Measurements from ENCODE around the gene TMED6. TPM values are rescaled to one million over a fixed set of nuclear protein-coding genes. Genes with fewer than 3 reads are reported as not detected.

TMED6 gene
- total and polyA plus RNA-seq, 8 donors = 1.8 to 60.1 (median 18.7) TPM; not detected in 1

DNA sequence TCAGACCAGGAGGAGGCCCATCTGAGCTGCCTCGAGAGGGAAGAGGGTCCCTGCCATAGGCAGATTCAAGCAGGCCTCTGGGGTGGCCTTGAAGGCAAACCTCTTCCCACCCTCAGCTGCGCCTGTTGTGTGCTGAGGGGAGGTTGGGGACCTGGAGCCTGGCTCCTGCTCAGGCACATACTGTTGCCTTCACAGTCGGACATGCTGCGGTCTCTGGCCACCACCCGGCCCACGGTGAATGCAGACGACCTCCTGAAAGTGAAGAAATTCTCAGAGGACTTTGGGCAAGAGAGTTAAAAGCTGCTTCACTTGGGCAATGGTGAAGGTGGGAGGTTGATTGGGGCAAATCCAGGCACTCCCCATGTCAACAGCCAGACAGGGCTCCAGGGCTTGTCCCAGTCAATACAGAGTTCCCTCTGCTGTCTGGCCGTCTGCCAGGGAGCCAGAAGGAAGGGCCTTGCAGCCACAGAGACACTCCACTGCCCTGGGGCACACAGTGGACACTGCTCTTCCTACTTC lies 27.5 kb downstream of the TMED6 start:
- Histone ChIP-seq H3K9me3 (no peaks in the 10 kb centered on the region), H3K36me3 (peaks cover 72 to 95% (median 89%) of the 10 kb centered on the region in 4 donors), H3K4me3 (no peak overlapping the region), H3K27me3 (no peaks in the 10 kb centered on the region), H3K4me1 (peaks cover 26 to 52% (median 49%) of the 10 kb centered on the region in 4 donors), H3K27ac (no peak overlapping the region)
- WGBS, 5 donors = 61 to 72% (median 66%) methylated on average over 8 of the region's 8 CpGs
- TF ChIP-seq EP300 (IDR thresholded peaks at IDR 0.05) = no peak
- TF ChIP-seq, protein P1, sequence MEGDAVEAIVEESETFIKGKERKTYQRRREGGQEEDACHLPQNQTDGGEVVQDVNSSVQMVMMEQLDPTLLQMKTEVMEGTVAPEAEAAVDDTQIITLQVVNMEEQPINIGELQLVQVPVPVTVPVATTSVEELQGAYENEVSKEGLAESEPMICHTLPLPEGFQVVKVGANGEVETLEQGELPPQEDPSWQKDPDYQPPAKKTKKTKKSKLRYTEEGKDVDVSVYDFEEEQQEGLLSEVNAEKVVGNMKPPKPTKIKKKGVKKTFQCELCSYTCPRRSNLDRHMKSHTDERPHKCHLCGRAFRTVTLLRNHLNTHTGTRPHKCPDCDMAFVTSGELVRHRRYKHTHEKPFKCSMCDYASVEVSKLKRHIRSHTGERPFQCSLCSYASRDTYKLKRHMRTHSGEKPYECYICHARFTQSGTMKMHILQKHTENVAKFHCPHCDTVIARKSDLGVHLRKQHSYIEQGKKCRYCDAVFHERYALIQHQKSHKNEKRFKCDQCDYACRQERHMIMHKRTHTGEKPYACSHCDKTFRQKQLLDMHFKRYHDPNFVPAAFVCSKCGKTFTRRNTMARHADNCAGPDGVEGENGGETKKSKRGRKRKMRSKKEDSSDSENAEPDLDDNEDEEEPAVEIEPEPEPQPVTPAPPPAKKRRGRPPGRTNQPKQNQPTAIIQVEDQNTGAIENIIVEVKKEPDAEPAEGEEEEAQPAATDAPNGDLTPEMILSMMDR (IDR thresholded peaks at IDR 0.05) = no peak
- TF ChIP-seq POLR2A (IDR thresholded peaks at IDR 0.05) = no peak
- no peak for TF ChIP-seq POLR2AphosphoS5 (IDR thresholded peaks at IDR 0.05)
- intact Hi-C loops (cut with DNase I; ENCODE audit: low total_unique reads) = no loop called here
- peak; percentile 48 to 76 for DNase-seq

DNA sequence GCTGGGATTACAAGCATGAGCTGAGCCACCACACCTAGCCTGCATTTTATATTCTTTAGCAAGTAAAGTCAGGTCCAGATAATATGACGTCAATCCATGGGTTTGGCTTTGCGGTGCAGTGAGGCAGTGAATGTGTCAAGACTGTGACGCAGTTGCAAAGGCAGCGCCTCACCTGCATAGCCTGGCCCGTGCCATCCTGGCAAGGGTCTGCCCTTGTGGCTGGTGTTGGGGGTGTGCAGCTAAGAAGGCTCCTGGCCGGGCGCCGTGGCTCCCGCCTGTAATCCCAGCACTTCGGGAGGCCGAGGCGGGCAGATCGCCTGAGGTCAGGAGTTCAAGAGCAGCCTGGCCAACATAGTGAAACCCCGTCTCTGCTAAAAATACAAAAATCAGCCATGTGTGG lies 28.2 kb downstream of the TMED6 start:
- no peak for DNase-seq
- H3K4me1 ChIP-seq = peaks cover 20 to 45% (median 42%) of the 10 kb centered on the region in 4 donors
- 86 to 92% (median 90%) methylated on average over 6 to 14 of the region's 14 CpGs for WGBS, 5 donors
- no peaks in the 10 kb centered on the region for H3K27me3 ChIP-seq
- no peak overlapping the region for H3K27ac ChIP-seq
- no peaks in the 10 kb centered on the region for H3K9me3 ChIP-seq
- intact Hi-C loops (cut with DNase I; ENCODE audit: low total_unique reads) = no loop called here
- TF ChIP-seq EP300 (IDR thresholded peaks at IDR 0.05) = no peak
- TF ChIP-seq, protein P1 (IDR thresholded peaks at IDR 0.05) = no peak
- H3K4me3 ChIP-seq = no peak overlapping the region
- H3K36me3 ChIP-seq = peaks cover 79 to 99% (median 94%) of the 10 kb centered on the region in 4 donors

DNA sequence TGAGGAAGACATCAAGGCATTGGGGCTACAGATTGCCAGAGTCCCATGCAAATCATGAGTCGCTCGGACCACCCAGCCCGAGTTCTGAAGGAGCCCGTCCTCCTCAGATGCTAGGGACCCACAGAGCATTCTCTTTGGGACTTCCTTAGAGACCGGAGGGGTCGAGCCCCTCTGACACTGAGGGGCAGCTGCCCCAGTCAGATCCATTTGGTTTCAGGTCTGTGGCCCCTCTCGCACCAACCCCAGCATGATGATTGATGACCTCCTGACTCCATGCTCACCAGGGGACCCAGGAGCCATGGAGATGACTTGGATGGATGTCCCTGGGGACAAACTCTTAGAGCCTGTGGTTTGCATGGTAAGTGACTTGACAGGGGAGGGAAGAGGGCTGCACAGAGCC lies 29.2 kb downstream of the TMED6 start:
- TF ChIP-seq EP300 (IDR thresholded peaks at IDR 0.05) = no peak
- TF ChIP-seq, protein P1 (IDR thresholded peaks at IDR 0.05) = no peak
- no peak for TF ChIP-seq POLR2A (IDR thresholded peaks at IDR 0.05)
- TF ChIP-seq POLR2AphosphoS5 (IDR thresholded peaks at IDR 0.05) = no peak
- H3K9me3 ChIP-seq = no peaks in the 10 kb centered on the region
- WGBS, 5 donors = 75 to 91% (median 90%) methylated on average over 1 to 7 of the region's 7 CpGs
- intact Hi-C loops (cut with DNase I; ENCODE audit: low total_unique reads) = no loop called here
- peaks cover 14 to 35% (median 32%) of the 10 kb centered on the region in 4 donors for H3K4me1 ChIP-seq
- no peak overlapping the region for H3K27ac ChIP-seq
- no peaks in the 10 kb centered on the region for H3K27me3 ChIP-seq
- H3K36me3 ChIP-seq = peaks cover 90 to 99% (median 97%) of the 10 kb centered on the region in 4 donors
- H3K4me3 ChIP-seq = no peak overlapping the region
- no peak for DNase-seq

DNA sequence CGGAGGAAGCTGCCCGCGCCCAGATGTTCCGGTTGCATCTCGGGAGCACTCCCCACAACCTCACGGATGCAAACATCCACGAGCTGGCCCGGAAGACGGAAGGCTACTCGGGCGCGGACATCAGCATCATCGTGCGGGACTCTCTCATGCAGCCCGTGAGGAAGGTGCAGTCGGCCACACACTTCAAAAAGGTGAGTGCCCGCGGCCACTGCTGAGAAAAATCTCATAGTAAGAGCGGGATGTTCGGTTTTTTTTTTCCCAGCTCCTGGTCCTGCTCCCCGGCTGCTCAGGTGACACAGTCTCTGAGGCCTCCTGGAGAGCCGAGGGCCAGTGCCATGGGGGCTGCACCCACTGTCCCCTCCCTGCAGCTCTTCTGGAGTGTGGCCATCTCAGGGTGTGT lies 30.5 kb downstream of the TMED6 start:
- Histone ChIP-seq H3K9me3 (no peaks in the 10 kb centered on the region), H3K4me1 (peaks cover 6 to 29% (median 21%) of the 10 kb centered on the region in 4 donors), H3K4me3 (no peak overlapping the region), H3K36me3 (peaks cover 96 to 100% (median 99%) of the 10 kb centered on the region in 4 donors), H3K27me3 (no peaks in the 10 kb centered on the region), H3K27ac (no peak overlapping the region)
- 90 to 93% (median 92%) methylated on average over 21 to 22 of the region's 22 CpGs for WGBS, 5 donors
- TF ChIP-seq, protein P1 (IDR thresholded peaks at IDR 0.05) = no peak
- no peak for TF ChIP-seq POLR2A (IDR thresholded peaks at IDR 0.05)
- no peak for TF ChIP-seq POLR2AphosphoS5 (IDR thresholded peaks at IDR 0.05)
- TF ChIP-seq EP300 (IDR thresholded peaks at IDR 0.05) = no peak
- no peak for DNase-seq
- intact Hi-C loops (cut with DNase I; ENCODE audit: low total_unique reads) = no loop called here

Measured in stomach (tissue), 9 donors.